HepG2 (cell line): ENCODE data around the gene NUCB1. TPM values are rescaled to one million over a fixed set of nuclear protein-coding genes. Genes with fewer than 3 reads are reported as not detected.
A peak's percentile ranks its signal among the peaks of the same experiment; 100 is the strongest.

Experiments
- AGO2 ChIP-seq: fragments of 200-400 bp; formaldehyde crosslinking; optimal IDR thresholded peaks from 2 replicates; pipeline ENCODE3; 2017; ENCODE audit warnings: mild to moderate bottlenecking, low read depth, low read length, moderate library complexity
- CCAR2 ChIP-seq: fragments of 200-400 bp; formaldehyde crosslinking; optimal IDR thresholded peaks from 2 replicates; pipeline ENCODE3; 2018; ENCODE audit warnings: low read depth, mild to moderate bottlenecking, low read length, moderate library complexity
- DNMT1 ChIP-seq: sonication (generic); formaldehyde crosslinking; IDR thresholded peaks from 2 replicates; pipeline ENCODE4 v1.5.1; 2020; ENCODE audit warnings: mild to moderate bottlenecking, missing genetic modification reagents
- ELF4 ChIP-seq: sonication (generic); formaldehyde crosslinking; IDR thresholded peaks from 2 replicates; pipeline ENCODE4 v1.5.0; 2020; ENCODE audit warnings: missing genetic modification reagents, mild to moderate bottlenecking, moderate library complexity, borderline replicate concordance
- ERF ChIP-seq: IDR thresholded peaks from 2 replicates; pipeline ENCODE4 v1.6.1; 2018; ENCODE audit warnings: missing biosample characterization, missing genetic modification reagents
- ETV5 ChIP-seq: IDR thresholded peaks from 2 replicates; pipeline ENCODE4 v1.6.1; 2018; ENCODE audit warnings: missing biosample characterization, missing genetic modification reagents, inconsistent platforms, borderline replicate concordance
- FOXA1 ChIP-seq, 2 experiments: fragments of 450-650 bp in 1 of 2; sonication (generic) in 1 of 2; formaldehyde crosslinking in 1 of 2; IDR thresholded peaks; 2 replicates each; pipeline versions ENCODE4 v1.4.0 to v1.6.1; 2016 to 2020; ENCODE audit warnings: missing genetic modification reagents in 1 of 2
- GABPB1 ChIP-seq: IDR thresholded peaks from 2 replicates; pipeline ENCODE4 v1.6.1; 2016; ENCODE audit warnings: mild to moderate bottlenecking, missing genetic modification reagents, moderate library complexity, missing compliant biosample characterization
- HDAC2 ChIP-seq: sonication (generic); formaldehyde crosslinking; IDR thresholded peaks from 2 replicates; pipeline ENCODE4 v1.4.0; 2020; ENCODE audit warnings: missing genetic modification reagents
- REPIN1 ChIP-seq: sonication (generic); formaldehyde crosslinking; IDR thresholded peaks from 2 replicates; pipeline ENCODE4 v1.8.0; 2022; ENCODE audit warnings: missing genetic modification reagents, low read depth, mild to moderate bottlenecking, borderline replicate concordance
- XRCC5 ChIP-seq: fragments of 200-400 bp; formaldehyde crosslinking; optimal IDR thresholded peaks from 2 replicates; pipeline ENCODE3; 2017; ENCODE audit warnings: mild to moderate bottlenecking, low read length
- ZFAT ChIP-seq: sonication (generic); formaldehyde crosslinking; conservative IDR thresholded peaks from 2 replicates; pipeline ENCODE4 v1.8.1; 2023; ENCODE audit warnings: missing genetic modification reagents, inconsistent platforms
- ZNF225 ChIP-seq: sonication (generic); formaldehyde crosslinking; IDR thresholded peaks from 2 replicates; pipeline ENCODE4 v1.4.0; 2020; ENCODE audit warnings: mild to moderate bottlenecking, missing genetic modification reagents
- ZNF468 ChIP-seq: sonication (generic); formaldehyde crosslinking; IDR thresholded peaks from 2 replicates; pipeline ENCODE4 v1.8.0; 2022; ENCODE audit warnings: mild to moderate bottlenecking, moderate library complexity, missing genetic modification reagents
- ZNF564 ChIP-seq: sonication (generic); formaldehyde crosslinking; IDR thresholded peaks from 2 replicates; pipeline ENCODE4 v1.8.1; 2023; ENCODE audit warnings: mild to moderate bottlenecking, missing genetic modification reagents
- ZSCAN20 ChIP-seq: sonication (generic); formaldehyde crosslinking; IDR thresholded peaks from 2 replicates; pipeline ENCODE4 v1.4.0; 2020; ENCODE audit warnings: missing genetic modification reagents, mild to moderate bottlenecking, borderline replicate concordance
- polyA plus RNA-seq, 8 experiments: library from polyadenylated mRNA; depleted of rRNA in 3 of 8; stranded (reverse) in 7 of 8; unstranded in 1 of 8; fragments of >200 nt; fragmentation: Illumina TruSeq in 4 of 8; extraction: Trizol in 4 of 8; gene quantifications; 2 replicates each; pipeline versions ENCODE4 v1.2.1 to v1.2.3, GENCODE V29; 2011 to 2016; ENCODE audit warnings: low read depth in 4 of 8, missing spikeins in 1 of 8, mixed read lengths in 1 of 8; ENCODE audit not compliant: insufficient read depth in 1 of 8
- total RNA-seq, 5 experiments: library from RNA; depleted of rRNA; stranded (reverse); fragments of >200 nt; fragmentation: Illumina TruSeq; extraction: Trizol; gene quantifications; 2 replicates each; pipeline ENCODE4 v1.2.3, GENCODE V29; 2016; ENCODE audit warnings: low read depth in 1 of 5
- TF ChIP-seq, protein P1 (sequence below): sonication (generic); formaldehyde crosslinking; IDR thresholded peaks from 2 replicates; pipeline ENCODE4 v1.5.1; 2020; ENCODE audit warnings: missing genetic modification reagents, mild to moderate bottlenecking, borderline replicate concordance
- TF ChIP-seq, protein P2 (sequence below): sonication (generic); formaldehyde crosslinking; IDR thresholded peaks from 2 replicates; pipeline ENCODE4 v1.4.0; 2020; ENCODE audit warnings: missing genetic modification reagents
- TF ChIP-seq, protein P3 (sequence below): sonication (generic); formaldehyde crosslinking; IDR thresholded peaks from 2 replicates; pipeline ENCODE4 v1.5.0; 2020; ENCODE audit warnings: missing genetic modification reagents
- TF ChIP-seq, protein P4 (sequence below): sonication (generic); formaldehyde crosslinking; IDR thresholded peaks from 2 replicates; pipeline ENCODE4 v1.5.1; 2020; ENCODE audit warnings: missing genetic modification reagents, mild to moderate bottlenecking, borderline replicate concordance
- TF ChIP-seq, protein P5 (sequence below): sonication (generic); formaldehyde crosslinking; IDR thresholded peaks from 2 replicates; pipeline ENCODE4 v1.5.0; 2020; ENCODE audit warnings: mild to moderate bottlenecking, missing genetic modification reagents, borderline replicate concordance

Gene NUCB1
- total and polyA plus RNA-seq, 2 of the 13 experiments (the other 11 are each of a cell fraction or from before 2014, with no cell fraction given), result 82.3 to 106 TPM

DNA sequence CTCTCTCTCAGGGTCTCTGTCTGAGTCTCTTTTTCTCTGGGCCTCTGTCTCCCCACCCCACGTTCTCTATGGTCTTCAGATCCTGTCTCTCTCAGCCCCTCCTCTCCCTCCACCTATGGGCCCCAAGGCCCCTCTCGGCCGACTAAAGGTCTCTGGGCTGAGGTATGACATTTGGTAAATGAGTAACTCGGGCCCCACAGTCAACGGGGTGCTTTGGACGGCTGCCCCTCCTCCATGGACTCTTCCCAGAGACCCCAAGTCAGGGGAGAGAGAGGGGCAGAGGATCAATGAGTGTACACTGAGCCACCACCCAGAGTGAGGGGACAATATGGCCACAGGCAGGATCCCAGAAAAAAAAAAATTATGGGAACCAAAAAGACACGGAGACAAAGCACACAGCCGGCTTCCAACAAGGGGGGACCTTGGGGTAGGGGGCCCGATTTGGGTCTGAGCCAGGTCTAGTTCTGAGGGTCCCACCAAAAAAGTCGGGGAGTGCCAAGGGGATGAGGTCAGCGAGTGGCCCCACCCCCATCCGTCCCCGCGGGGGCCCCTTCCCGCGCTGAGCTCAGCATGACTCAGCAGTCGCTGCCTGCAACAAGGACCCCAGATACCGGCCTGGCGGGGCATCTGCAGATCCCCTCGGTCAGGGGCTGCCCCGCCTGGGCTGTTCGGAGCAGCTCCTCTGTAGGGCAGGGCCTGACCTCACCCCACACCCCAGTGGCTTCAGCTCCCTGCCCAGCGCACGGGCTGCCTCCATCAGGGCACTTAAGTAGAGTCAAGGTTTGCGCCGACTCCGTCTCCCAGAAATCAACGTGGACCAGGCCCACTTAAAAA lies 63.5 kb downstream of the NUCB1 start (continued):
- TF ChIP-seq AGO2 (peak; percentile 99), GABPB1 (peak; percentile 76), ZFAT (CRISPR knock-in tag) (no peak), ZNF468 (CRISPR knock-in tag) (no peak), FOXA1 (IDR thresholded peaks at IDR 0.05) (no peak), FOXA1 (CRISPR knock-in tag; IDR thresholded peaks at IDR 0.05) (no peak; the same call in 1 of the 2 replicates), ETV5 (CRISPR knock-in tag) (peak; percentile 63), ELF4 (CRISPR knock-in tag) (no peak), ZNF225 (CRISPR knock-in tag) (no peak), ZNF564 (CRISPR knock-in tag) (peak; percentile 77; the same call in 1 of the 2 replicates), CCAR2 (peak; percentile 96), ZSCAN20 (no peak), REPIN1 (CRISPR knock-in tag) (peak; percentile 71), ERF (CRISPR knock-in tag) (peak; percentile 75; the same call in 1 of the 2 replicates), XRCC5 (peak; percentile 86), HDAC2 (CRISPR knock-in tag) (peak; percentile 81; the same call in 1 of the 2 replicates), DNMT1 (CRISPR knock-in tag) (peak; percentile 65; the same call in 1 of the 2 replicates)
- TF ChIP-seq, protein P1, sequence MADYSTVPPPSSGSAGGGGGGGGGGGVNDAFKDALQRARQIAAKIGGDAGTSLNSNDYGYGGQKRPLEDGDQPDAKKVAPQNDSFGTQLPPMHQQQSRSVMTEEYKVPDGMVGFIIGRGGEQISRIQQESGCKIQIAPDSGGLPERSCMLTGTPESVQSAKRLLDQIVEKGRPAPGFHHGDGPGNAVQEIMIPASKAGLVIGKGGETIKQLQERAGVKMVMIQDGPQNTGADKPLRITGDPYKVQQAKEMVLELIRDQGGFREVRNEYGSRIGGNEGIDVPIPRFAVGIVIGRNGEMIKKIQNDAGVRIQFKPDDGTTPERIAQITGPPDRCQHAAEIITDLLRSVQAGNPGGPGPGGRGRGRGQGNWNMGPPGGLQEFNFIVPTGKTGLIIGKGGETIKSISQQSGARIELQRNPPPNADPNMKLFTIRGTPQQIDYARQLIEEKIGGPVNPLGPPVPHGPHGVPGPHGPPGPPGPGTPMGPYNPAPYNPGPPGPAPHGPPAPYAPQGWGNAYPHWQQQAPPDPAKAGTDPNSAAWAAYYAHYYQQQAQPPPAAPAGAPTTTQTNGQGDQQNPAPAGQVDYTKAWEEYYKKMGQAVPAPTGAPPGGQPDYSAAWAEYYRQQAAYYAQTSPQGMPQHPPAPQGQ, result no peak
- TF ChIP-seq, protein P2, sequence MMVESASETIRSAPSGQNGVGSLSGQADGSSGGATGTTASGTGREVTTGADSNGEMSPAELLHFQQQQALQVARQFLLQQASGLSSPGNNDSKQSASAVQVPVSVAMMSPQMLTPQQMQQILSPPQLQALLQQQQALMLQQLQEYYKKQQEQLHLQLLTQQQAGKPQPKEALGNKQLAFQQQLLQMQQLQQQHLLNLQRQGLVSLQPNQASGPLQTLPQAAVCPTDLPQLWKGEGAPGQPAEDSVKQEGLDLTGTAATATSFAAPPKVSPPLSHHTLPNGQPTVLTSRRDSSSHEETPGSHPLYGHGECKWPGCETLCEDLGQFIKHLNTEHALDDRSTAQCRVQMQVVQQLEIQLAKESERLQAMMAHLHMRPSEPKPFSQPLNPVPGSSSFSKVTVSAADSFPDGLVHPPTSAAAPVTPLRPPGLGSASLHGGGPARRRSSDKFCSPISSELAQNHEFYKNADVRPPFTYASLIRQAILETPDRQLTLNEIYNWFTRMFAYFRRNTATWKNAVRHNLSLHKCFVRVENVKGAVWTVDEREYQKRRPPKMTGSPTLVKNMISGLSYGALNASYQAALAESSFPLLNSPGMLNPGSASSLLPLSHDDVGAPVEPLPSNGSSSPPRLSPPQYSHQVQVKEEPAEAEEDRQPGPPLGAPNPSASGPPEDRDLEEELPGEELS (CRISPR knock-in tag), result no peak
- TF ChIP-seq, protein P3, sequence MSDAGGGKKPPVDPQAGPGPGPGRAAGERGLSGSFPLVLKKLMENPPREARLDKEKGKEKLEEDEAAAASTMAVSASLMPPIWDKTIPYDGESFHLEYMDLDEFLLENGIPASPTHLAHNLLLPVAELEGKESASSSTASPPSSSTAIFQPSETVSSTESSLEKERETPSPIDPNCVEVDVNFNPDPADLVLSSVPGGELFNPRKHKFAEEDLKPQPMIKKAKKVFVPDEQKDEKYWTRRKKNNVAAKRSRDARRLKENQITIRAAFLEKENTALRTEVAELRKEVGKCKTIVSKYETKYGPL (CRISPR knock-in tag), result no peak
- TF ChIP-seq, protein P4, sequence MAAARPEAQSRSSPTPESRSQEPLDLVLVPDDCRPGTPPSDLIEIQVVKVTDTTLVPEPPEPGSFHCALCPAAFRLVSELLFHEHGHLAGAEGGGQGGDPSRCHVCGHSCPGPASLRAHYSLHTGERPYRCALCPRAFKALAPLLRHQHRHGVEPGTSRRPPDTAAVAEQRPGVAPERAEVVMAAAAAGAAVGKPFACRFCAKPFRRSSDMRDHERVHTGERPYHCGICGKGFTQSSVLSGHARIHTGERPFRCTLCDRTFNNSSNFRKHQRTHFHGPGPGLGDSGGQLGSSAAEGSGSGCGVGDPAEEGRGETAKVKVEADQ, result peak; percentile 46; the same call in 1 of the 2 replicates
- TF ChIP-seq, protein P5, sequence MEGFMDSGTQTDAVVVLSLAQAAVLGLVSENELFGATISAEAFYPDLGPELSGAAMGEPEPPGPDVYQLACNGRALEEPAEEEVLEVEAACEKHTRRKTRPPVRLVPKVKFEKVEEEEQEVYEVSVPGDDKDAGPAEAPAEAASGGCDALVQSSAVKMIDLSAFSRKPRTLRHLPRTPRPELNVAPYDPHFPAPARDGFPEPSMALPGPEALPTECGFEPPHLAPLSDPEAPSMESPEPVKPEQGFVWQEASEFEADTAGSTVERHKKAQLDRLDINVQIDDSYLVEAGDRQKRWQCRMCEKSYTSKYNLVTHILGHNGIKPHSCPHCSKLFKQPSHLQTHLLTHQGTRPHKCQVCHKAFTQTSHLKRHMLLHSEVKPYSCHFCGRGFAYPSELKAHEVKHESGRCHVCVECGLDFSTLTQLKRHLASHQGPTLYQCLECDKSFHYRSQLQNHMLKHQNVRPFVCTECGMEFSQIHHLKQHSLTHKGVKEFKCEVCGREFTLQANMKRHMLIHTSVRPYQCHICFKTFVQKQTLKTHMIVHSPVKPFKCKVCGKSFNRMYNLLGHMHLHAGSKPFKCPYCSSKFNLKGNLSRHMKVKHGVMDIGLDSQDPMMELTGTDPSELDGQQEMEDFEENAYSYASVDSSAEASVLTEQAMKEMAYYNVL, result no peak; the same call in 1 of the 2 replicates
